Gastrocnemius medialis (tissue), 4 donors: ENCODE results near the gene BCLAF1.

Experiments
- POLR2A ChIP-seq, 2 donors: fragments of 450-650 bp; IDR thresholded peaks; one replicate each; pipeline ENCODE4 v1.6.1; 2017; ENCODE audit warnings: antibody characterized with exemption in 2 of 2, mild to moderate bottlenecking in 2 of 2, moderate library complexity in 2 of 2
- TF ChIP-seq, protein P1 (sequence below), 5 experiments: fragments of 450-650 bp in 3 of 5; fragments of 200-600 bp in 2 of 5; sonication (generic) in 2 of 5; IDR thresholded peaks in 4 of 5; conservative IDR thresholded peaks in 1 of 5; 1 replicate in 4 of 5; 2 replicates in 1 of 5; pipeline ENCODE4 v1.5.1; 2016 to 2019; ENCODE audit warnings: antibody characterized with exemption in 5 of 5, mild to moderate bottlenecking in 3 of 5, moderate library complexity in 3 of 5

DNA sequence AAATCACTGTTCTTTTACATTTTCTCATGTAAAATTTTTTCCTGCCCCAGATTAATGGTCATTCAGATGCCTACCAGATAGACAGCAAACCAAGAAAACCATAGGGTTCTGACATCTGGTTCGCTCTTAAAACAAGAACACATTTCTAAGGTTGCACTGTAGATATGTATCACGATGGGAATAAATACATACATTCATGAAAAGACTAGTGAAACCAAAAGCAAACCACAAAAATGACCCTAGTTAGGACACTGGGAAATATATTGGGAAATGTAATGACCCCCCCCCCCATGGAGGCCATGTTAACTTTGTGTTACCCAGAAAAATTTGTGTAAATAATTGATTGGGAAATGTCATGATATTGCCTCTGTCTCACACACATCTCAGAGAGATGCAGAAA lies 77.0 kb downstream of the BCLAF1 start:
- TF ChIP-seq POLR2A (IDR thresholded peaks at IDR 0.05): no peak
- TF ChIP-seq, protein P1, sequence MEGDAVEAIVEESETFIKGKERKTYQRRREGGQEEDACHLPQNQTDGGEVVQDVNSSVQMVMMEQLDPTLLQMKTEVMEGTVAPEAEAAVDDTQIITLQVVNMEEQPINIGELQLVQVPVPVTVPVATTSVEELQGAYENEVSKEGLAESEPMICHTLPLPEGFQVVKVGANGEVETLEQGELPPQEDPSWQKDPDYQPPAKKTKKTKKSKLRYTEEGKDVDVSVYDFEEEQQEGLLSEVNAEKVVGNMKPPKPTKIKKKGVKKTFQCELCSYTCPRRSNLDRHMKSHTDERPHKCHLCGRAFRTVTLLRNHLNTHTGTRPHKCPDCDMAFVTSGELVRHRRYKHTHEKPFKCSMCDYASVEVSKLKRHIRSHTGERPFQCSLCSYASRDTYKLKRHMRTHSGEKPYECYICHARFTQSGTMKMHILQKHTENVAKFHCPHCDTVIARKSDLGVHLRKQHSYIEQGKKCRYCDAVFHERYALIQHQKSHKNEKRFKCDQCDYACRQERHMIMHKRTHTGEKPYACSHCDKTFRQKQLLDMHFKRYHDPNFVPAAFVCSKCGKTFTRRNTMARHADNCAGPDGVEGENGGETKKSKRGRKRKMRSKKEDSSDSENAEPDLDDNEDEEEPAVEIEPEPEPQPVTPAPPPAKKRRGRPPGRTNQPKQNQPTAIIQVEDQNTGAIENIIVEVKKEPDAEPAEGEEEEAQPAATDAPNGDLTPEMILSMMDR (IDR thresholded peaks at IDR 0.05 in 4 of 5, conservative IDR thresholded peaks at IDR 0.05 in 1 of 5): no peak
